OCI-LY1 (cell line): ENCODE measurements around the gene TMEM256.

Experiments
- H2AFZ ChIP-seq: fragments of 200-600 bp; sonication (generic), shearing (Covaris generic); 2 replicates; pipeline ENCODE4 v1.6.0; 2014; ENCODE audit warnings: antibody characterized with exemption, mild to moderate bottlenecking, low read length
- H3F3A ChIP-seq: fragments of 200-600 bp; sonication (generic), shearing (Covaris generic); 2 replicates; pipeline ENCODE4 v1.6.0; 2014; ENCODE audit warnings: mild to moderate bottlenecking, antibody characterized with exemption, low read length, moderate library complexity; ENCODE audit not compliant: insufficient read depth
- H3K27ac ChIP-seq: fragments of 200-600 bp; sonication (generic); 2 replicates; pipeline ENCODE4 v1.5.1; 2014; ENCODE audit warnings: low read length, mixed run types, mild to moderate bottlenecking, low read depth; ENCODE audit not compliant: poor library complexity, severe bottlenecking
- H3K27me3 ChIP-seq: fragments of 200-600 bp; sonication (generic); 2 replicates; pipeline ENCODE4 v1.6.0; 2014; ENCODE audit warnings: antibody characterized with exemption, mild to moderate bottlenecking, low read length, moderate library complexity; ENCODE audit not compliant: insufficient read depth
- H3K36me3 ChIP-seq: fragments of 200-600 bp; sonication (generic); 2 replicates; pipeline ENCODE4 v1.6.1; 2014; ENCODE audit warnings: mild to moderate bottlenecking, antibody characterized with exemption, low read length, moderate library complexity, mixed read lengths; ENCODE audit not compliant: insufficient read depth
- H3K4me1 ChIP-seq: fragments of 200-600 bp; sonication (generic); 2 replicates; pipeline ENCODE4 v1.5.1; 2014; ENCODE audit warnings: mild to moderate bottlenecking, low read length, moderate library complexity; ENCODE audit not compliant: insufficient read depth, severe bottlenecking
- H3K4me2 ChIP-seq: fragments of 200-600 bp; sonication (generic), shearing (Covaris generic); 2 replicates; pipeline ENCODE4 v1.6.1; 2014; ENCODE audit warnings: low read length
- H3K4me3 ChIP-seq: fragments of 200-600 bp; sonication (generic); 2 replicates; pipeline ENCODE4 v1.5.1; 2014; ENCODE audit warnings: low read length, low read depth, mild to moderate bottlenecking, mixed read lengths; ENCODE audit not compliant: poor library complexity, severe bottlenecking
- H3K79me2 ChIP-seq: fragments of 200-600 bp; shearing (Covaris generic); 2 replicates; pipeline ENCODE4 v1.6.1; 2016; ENCODE audit warnings: mixed run types, low read length, mixed read lengths; ENCODE audit not compliant: insufficient read depth
- H3K9ac ChIP-seq: fragments of 200-600 bp; sonication (generic), shearing (Covaris generic); 2 replicates; pipeline ENCODE4 v1.6.1; 2014; ENCODE audit warnings: mild to moderate bottlenecking, low read length, mixed read lengths
- H3K9me2 ChIP-seq: fragments of 200-600 bp; sonication (generic), shearing (Covaris generic); 2 replicates; pipeline ENCODE4 v1.6.1; 2014; ENCODE audit warnings: low read depth, mild to moderate bottlenecking, low read length, mixed read lengths
- H3K9me3 ChIP-seq: fragments of 200-600 bp; shearing (Covaris generic); 2 replicates; pipeline ENCODE4 v1.6.1; 2014; ENCODE audit warnings: low read length, mixed read lengths
- H4K20me1 ChIP-seq: fragments of 200-600 bp; sonication (generic), shearing (Covaris generic); 2 replicates; pipeline ENCODE4 v1.6.0; 2016; ENCODE audit warnings: mild to moderate bottlenecking, low read length; ENCODE audit not compliant: insufficient read depth
- CTCF ChIP-seq: fragments of 200-600 bp; sonication (generic), shearing (Covaris generic); IDR thresholded peaks from 2 replicates; pipeline ENCODE4 v1.5.1; 2017; ENCODE audit warnings: mild to moderate bottlenecking, antibody characterized with exemption, low read length, moderate library complexity, mixed read lengths
- EZH2 ChIP-seq: fragments of 200-600 bp; sonication (generic), shearing (Covaris generic); IDR thresholded peaks from 2 replicates; pipeline ENCODE4 v1.8.0; 2017; ENCODE audit warnings: borderline replicate concordance, mixed run types, mild to moderate bottlenecking, antibody characterized with exemption, low read length, moderate library complexity, mixed read lengths

TMEM256 gene

GRCh38 chr17:7444682-7445618 lies 41.1 kb upstream of the TMEM256 start, which contains the start of gene CHRNB1:
Gene CHRNB1 (plus strand): TSS chr17:7445061. CDS start chr17:7445128, 67 bp downstream.
- Histone ChIP-seq H3K9me2 (no peaks in the 10 kb centered on the region), H4K20me1 (no peaks in the 10 kb centered on the region), H3K4me2 (peak within 1 kb of the TSS; percentile 69), H3K4me3 (peak within 1 kb of the TSS; percentile 50), H3K27ac (no peak within 1 kb of the TSS), H2AFZ (no peak within 1 kb of the TSS), H3K27me3 (peaks cover 16% of the 10 kb centered on the region; the same call in 1 of the 2 replicates), H3K9ac (no peak within 1 kb of the TSS; the same call in 1 of the 2 replicates), H3K9me3 (no peaks in the 10 kb centered on the region), H3K36me3 (no peaks in the 10 kb centered on the region), H3K79me2 (no peaks in the 10 kb centered on the region), H3F3A (no peaks in the 10 kb centered on the region), H3K4me1 (peaks cover 22% of the 10 kb centered on the region)
- TF ChIP-seq EZH2 = no peak
- no peak for TF ChIP-seq CTCF

- Histone ChIP-seq H3K79me2 (no peaks in the 10 kb centered on the region), H3K4me3 (no peak overlapping the region), H3K9ac (no peak overlapping the region), H3K9me2 (no peaks in the 10 kb centered on the region), H3F3A (no peaks in the 10 kb centered on the region), H3K36me3 (no peaks in the 10 kb centered on the region), H3K4me2 (no peak overlapping the region), H3K27ac (no peak overlapping the region), H2AFZ (no peak overlapping the region), H3K27me3 (peaks cover 19% of the 10 kb centered on the region), H3K4me1 (peaks cover 33% of the 10 kb centered on the region), H3K9me3 (no peaks in the 10 kb centered on the region), H4K20me1 (no peaks in the 10 kb centered on the region)
- TF ChIP-seq CTCF (no peak), EZH2 (no peak)
These were observed 39.9 kb upstream of the TMEM256 start for GRCh38 chr17:7443499-7444485.

- no peaks in the 10 kb centered on the region for H3K9me3 ChIP-seq
- no peaks in the 10 kb centered on the region for H3F3A ChIP-seq
- no peak overlapping the region for H2AFZ ChIP-seq
- H3K27ac ChIP-seq = no peak overlapping the region
- H4K20me1 ChIP-seq = no peaks in the 10 kb centered on the region
- H3K4me1 ChIP-seq = peaks cover 50% of the 10 kb centered on the region
- H3K27me3 ChIP-seq = peaks cover 25% of the 10 kb centered on the region
- H3K79me2 ChIP-seq = no peaks in the 10 kb centered on the region
- TF ChIP-seq EZH2 (no peak), CTCF (no peak)
- H3K4me3 ChIP-seq = no peak overlapping the region
- no peak overlapping the region for H3K4me2 ChIP-seq
- H3K9me2 ChIP-seq = no peaks in the 10 kb centered on the region
- H3K36me3 ChIP-seq = peaks cover 3% of the 10 kb centered on the region; the same call in 1 of the 2 replicates
- no peak overlapping the region for H3K9ac ChIP-seq
These were observed 38.2 kb upstream of the TMEM256 start for GRCh38 chr17:7442142-7442541.
